HEK293T (cell line): Measurements from ENCODE around the gene SCN3B.

Source experiments
- BHLHE40 ChIP-seq: fragments of 450-650 bp; IDR thresholded peaks from 2 replicates; pipeline ENCODE4 v1.6.1; 2016; ENCODE audit warnings: mild to moderate bottlenecking, moderate library complexity, borderline replicate concordance
- CTBP1 ChIP-seq: fragments of 450-650 bp; IDR thresholded peaks from 2 replicates; pipeline ENCODE4 v1.6.1; 2016; ENCODE audit warnings: borderline replicate concordance
- ELF4 ChIP-seq: fragments of 450-650 bp; IDR thresholded peaks from 2 replicates; pipeline ENCODE4 v1.6.1; 2017; ENCODE audit warnings: antibody characterized with exemption
- FOXA1 ChIP-seq: fragments of 450-650 bp; IDR thresholded peaks from 2 replicates; pipeline ENCODE4 v1.6.1; 2016; ENCODE audit warnings: mild to moderate bottlenecking
- NFRKB ChIP-seq: fragments of 450-650 bp; IDR thresholded peaks from 2 replicates; pipeline ENCODE4 v1.6.1; 2016; ENCODE audit warnings: mild to moderate bottlenecking, moderate library complexity
- SP1 ChIP-seq: fragments of 450-650 bp; IDR thresholded peaks from 2 replicates; pipeline ENCODE4 v1.6.1; 2017
- TARDBP ChIP-seq: fragments of 450-650 bp; IDR thresholded peaks from 2 replicates; pipeline ENCODE4 v1.6.1; 2016
- ZNF384 ChIP-seq: fragments of 450-650 bp; IDR thresholded peaks from 2 replicates; pipeline ENCODE4 v1.6.1; 2016

GRCh38 chr11:123588864-123589262 is 65.6 kb downstream of the SCN3B start:
- TF ChIP-seq NFRKB: no peak
- TF ChIP-seq FOXA1: no peak
- no peak for TF ChIP-seq BHLHE40
- no peak for TF ChIP-seq SP1
- no peak for TF ChIP-seq TARDBP
- TF ChIP-seq ZNF384: no peak
- TF ChIP-seq ELF4: no peak
- TF ChIP-seq CTBP1: no peak
